GM23338 (cell line): ENCODE data around the gene ATP9B. TPM values are rescaled to one million over a fixed set of nuclear protein-coding genes. Genes with fewer than 3 reads are reported as not detected.

Source experiments
- ATAC-seq: fragments of 200-7000 bp; cut with Tn5 transposase; 3 replicates; pipeline ENCODE4 v1.9.1; 2020
- DNase-seq: peaks from one replicate; pipeline ENCODE4 v3.0.0-alpha.2; 2015; ENCODE audit warnings: low spot score
- H2AFZ ChIP-seq: fragments of 200-600 bp; sonication (generic); 2 replicates; pipeline ENCODE4 v1.8.0; 2016; ENCODE audit warnings: antibody characterized with exemption, mild to moderate bottlenecking, moderate library complexity
- H3F3A ChIP-seq: fragments of 200-600 bp; sonication (generic); replicated peaks from 2 replicates; pipeline ENCODE4 v1.8.0; 2017; ENCODE audit warnings: antibody characterized with exemption, mixed run types, low read depth
- H3K27ac ChIP-seq: fragments of 200-600 bp; sonication (generic); 2 replicates; pipeline ENCODE4 v1.6.1; 2016; ENCODE audit warnings: low read depth
- H3K27me3 ChIP-seq: fragments of 200-600 bp; sonication (generic); 2 replicates; pipeline ENCODE4 v1.8.0; 2016; ENCODE audit warnings: mild to moderate bottlenecking, mixed run types, moderate library complexity; ENCODE audit not compliant: insufficient read depth
- H3K36me3 ChIP-seq: fragments of 200-600 bp; sonication (generic); 2 replicates; pipeline ENCODE4 v1.8.0; 2016; ENCODE audit warnings: mild to moderate bottlenecking; ENCODE audit not compliant: insufficient read depth
- H3K4me1 ChIP-seq: fragments of 200-600 bp; sonication (generic); 2 replicates; pipeline ENCODE4 v1.8.0; 2016; ENCODE audit warnings: mild to moderate bottlenecking, moderate library complexity; ENCODE audit not compliant: insufficient read depth
- H3K4me2 ChIP-seq: fragments of 200-600 bp; sonication (generic); 2 replicates; pipeline ENCODE4 v1.7.1; 2017; ENCODE audit warnings: mixed run types
- H3K4me3 ChIP-seq: fragments of 200-600 bp; sonication (generic); 2 replicates; pipeline ENCODE4 v1.6.1; 2016; ENCODE audit warnings: mixed run types
- H3K79me2 ChIP-seq: fragments of 200-600 bp; sonication (generic); replicated peaks from 2 replicates; pipeline ENCODE4 v1.8.0; 2017; ENCODE audit warnings: mild to moderate bottlenecking; ENCODE audit not compliant: insufficient read depth
- H3K9me2 ChIP-seq: fragments of 200-600 bp; sonication (generic); 2 replicates; pipeline ENCODE4 v1.8.0; 2017; ENCODE audit not compliant: insufficient read depth
- H4K20me1 ChIP-seq: fragments of 200-600 bp; sonication (generic); replicated peaks from 2 replicates; pipeline ENCODE4 v1.8.0; 2017; ENCODE audit warnings: mild to moderate bottlenecking; ENCODE audit not compliant: insufficient read depth
- H3K27ac Mint-ChIP-seq: 2 replicates; pipeline ENCODE4 v1.8.0; 2020; ENCODE audit warnings: inconsistent platforms, mild to moderate bottlenecking, moderate library complexity, mixed read lengths
- H3K27me3 Mint-ChIP-seq: 3 replicates; pipeline ENCODE4 v1.8.0; 2022; ENCODE audit warnings: low read depth, mild to moderate bottlenecking, moderate library complexity, mixed read lengths, inconsistent platforms; ENCODE audit not compliant: insufficient read depth, poor library complexity
- H3K36me3 Mint-ChIP-seq: 3 replicates; pipeline ENCODE4 v1.8.0; 2021; ENCODE audit warnings: low read depth, mild to moderate bottlenecking, inconsistent platforms, moderate library complexity, mixed read lengths
- H3K4me1 Mint-ChIP-seq: 3 replicates; pipeline ENCODE4 v1.8.0; 2020; ENCODE audit warnings: mild to moderate bottlenecking, inconsistent platforms, mixed read lengths
- H3K4me3 Mint-ChIP-seq: 3 replicates; pipeline ENCODE4 v1.8.0; 2021; ENCODE audit warnings: moderate library complexity, mild to moderate bottlenecking, inconsistent platforms, mixed read lengths
- H3K9me3 Mint-ChIP-seq: 3 replicates; pipeline ENCODE4 v1.8.0; 2020; ENCODE audit warnings: moderate library complexity, mild to moderate bottlenecking, inconsistent platforms, mixed read lengths
- CREB1 ChIP-seq: fragments of 250-450 bp; sonication (Bioruptor Pico); IDR thresholded peaks from 2 replicates; pipeline ENCODE4 v1.5.0; 2020; ENCODE audit warnings: low read depth, mild to moderate bottlenecking, moderate library complexity
- JUNB ChIP-seq: IDR thresholded peaks from one replicate; pipeline ENCODE4 v1.6.1; 2016; ENCODE audit warnings: antibody characterized with exemption; ENCODE audit not compliant: unreplicated experiment
- NANOG ChIP-seq: IDR thresholded peaks from 2 replicates; pipeline ENCODE4 v1.6.1; 2016; ENCODE audit warnings: antibody characterized with exemption, borderline replicate concordance
- STAT1 ChIP-seq: IDR thresholded peaks from one replicate; pipeline ENCODE4 v1.6.1; 2016; ENCODE audit warnings: antibody characterized with exemption; ENCODE audit not compliant: unreplicated experiment
- ZNF114 ChIP-seq: fragments of 250-450 bp; sonication (Bioruptor Pico); IDR thresholded peaks from 2 replicates; pipeline ENCODE4 v1.5.0; 2020; ENCODE audit warnings: mild to moderate bottlenecking, moderate library complexity
- ZNF331 ChIP-seq: fragments of 250-450 bp; sonication (Bioruptor Pico); IDR thresholded peaks from 2 replicates; pipeline ENCODE4 v1.5.0; 2020; ENCODE audit warnings: low read depth, mild to moderate bottlenecking, moderate library complexity
- polyA plus RNA-seq: library from polyadenylated mRNA; unstranded; fragments of >200 nt; fragmentation: Nextera tagmentation; extraction: Ambion mirVana; gene quantifications from 2 replicates; pipeline ENCODE4 v1.2.1, GENCODE V29; 2016
- total RNA-seq: library from RNA; depleted of rRNA; stranded (reverse); fragments of >200 nt; shearing (Covaris generic); gene quantifications from 2 replicates; pipeline ENCODE4 v1.2.3, GENCODE V29; 2014
- TF ChIP-seq, protein P1 (sequence below): IDR thresholded peaks from one replicate; pipeline ENCODE4 v1.6.1; 2018; ENCODE audit warnings: antibody characterized with exemption; ENCODE audit not compliant: unreplicated experiment

Gene ATP9B
- total and polyA plus RNA-seq, 2 experiments from 2014 or later = 14.2 to 25.6 TPM

DNA sequence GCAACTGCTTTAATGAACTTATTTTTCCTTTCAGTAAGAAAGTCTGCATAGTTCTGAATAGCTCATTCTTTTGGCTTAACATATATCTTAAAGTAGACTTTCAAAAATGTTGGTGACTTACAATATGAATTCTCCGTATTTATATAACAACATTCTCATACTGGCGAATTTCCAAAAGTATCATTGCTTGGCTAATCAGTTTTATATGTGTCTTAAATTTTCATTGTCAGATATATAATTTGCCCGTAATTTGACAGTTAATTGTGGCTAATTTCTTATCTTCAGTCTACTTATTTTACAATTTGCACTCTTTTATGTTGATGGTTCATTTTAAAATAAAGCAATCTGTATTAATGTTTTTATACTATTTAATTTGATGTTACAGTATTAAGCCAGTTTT is 144.9 kb downstream of the ATP9B start:
- no peak overlapping the region for H3K27ac Mint-ChIP-seq

DNA sequence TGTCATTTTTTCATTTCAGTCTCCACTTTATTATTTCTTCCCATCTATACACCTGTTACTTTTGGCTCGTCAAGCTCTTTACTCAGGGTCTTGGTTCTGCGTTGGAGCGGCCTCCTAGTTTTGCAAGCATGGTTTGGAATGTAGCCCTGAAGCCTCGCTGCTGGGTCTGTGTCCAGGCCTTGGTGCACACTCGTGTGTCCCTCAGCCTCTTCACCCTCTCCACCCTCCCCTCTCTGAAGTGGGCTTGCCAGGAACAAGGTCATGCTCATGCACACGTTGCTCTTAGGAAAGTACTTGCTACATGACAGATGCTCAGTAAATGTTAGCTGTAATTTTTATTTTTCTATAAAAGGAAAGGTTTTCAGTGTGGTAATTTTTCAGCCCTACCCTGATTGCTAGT is 147.0 kb downstream of the ATP9B start:
- Mint-ChIP-seq H3K4me3 (no peak overlapping the region), H3K27ac (no peak overlapping the region; the same call in 1 of the 2 replicates), H3K27me3 (peaks cover 2% of the 10 kb centered on the region), H3K9me3 (no peaks in the 10 kb centered on the region), H3K36me3 (no peaks in the 10 kb centered on the region), H3K4me1 (no peaks in the 10 kb centered on the region)
- Histone ChIP-seq H3K27ac (no peak overlapping the region), H3K4me3 (no peak overlapping the region), H4K20me1 (peaks cover 3% of the 10 kb centered on the region), H2AFZ (no peak overlapping the region), H3K79me2 (no peaks in the 10 kb centered on the region; the same call in 1 of the 2 replicates), H3F3A (no peaks in the 10 kb centered on the region), H3K4me2 (no peak overlapping the region), H3K36me3 (no peaks in the 10 kb centered on the region), H3K9me2 (no peaks in the 10 kb centered on the region), H3K27me3 (no peaks in the 10 kb centered on the region), H3K4me1 (no peaks in the 10 kb centered on the region)
- ATAC-seq = no peak
- TF ChIP-seq JUNB = no peak
- TF ChIP-seq ZNF331 = no peak
- TF ChIP-seq STAT1 = no peak
- DNase-seq = no peak

More for the DNA sequence above, 144.9 kb downstream of the ATP9B start:
- no peak for ATAC-seq
- H3K79me2 ChIP-seq = no peaks in the 10 kb centered on the region; the same call in 1 of the 2 replicates
- TF ChIP-seq NANOG (no peak), ZNF114 (CRISPR knock-in tag) (no peak), JUNB (no peak), CREB1 (CRISPR knock-in tag) (no peak), STAT1 (no peak)
- TF ChIP-seq, protein P1, sequence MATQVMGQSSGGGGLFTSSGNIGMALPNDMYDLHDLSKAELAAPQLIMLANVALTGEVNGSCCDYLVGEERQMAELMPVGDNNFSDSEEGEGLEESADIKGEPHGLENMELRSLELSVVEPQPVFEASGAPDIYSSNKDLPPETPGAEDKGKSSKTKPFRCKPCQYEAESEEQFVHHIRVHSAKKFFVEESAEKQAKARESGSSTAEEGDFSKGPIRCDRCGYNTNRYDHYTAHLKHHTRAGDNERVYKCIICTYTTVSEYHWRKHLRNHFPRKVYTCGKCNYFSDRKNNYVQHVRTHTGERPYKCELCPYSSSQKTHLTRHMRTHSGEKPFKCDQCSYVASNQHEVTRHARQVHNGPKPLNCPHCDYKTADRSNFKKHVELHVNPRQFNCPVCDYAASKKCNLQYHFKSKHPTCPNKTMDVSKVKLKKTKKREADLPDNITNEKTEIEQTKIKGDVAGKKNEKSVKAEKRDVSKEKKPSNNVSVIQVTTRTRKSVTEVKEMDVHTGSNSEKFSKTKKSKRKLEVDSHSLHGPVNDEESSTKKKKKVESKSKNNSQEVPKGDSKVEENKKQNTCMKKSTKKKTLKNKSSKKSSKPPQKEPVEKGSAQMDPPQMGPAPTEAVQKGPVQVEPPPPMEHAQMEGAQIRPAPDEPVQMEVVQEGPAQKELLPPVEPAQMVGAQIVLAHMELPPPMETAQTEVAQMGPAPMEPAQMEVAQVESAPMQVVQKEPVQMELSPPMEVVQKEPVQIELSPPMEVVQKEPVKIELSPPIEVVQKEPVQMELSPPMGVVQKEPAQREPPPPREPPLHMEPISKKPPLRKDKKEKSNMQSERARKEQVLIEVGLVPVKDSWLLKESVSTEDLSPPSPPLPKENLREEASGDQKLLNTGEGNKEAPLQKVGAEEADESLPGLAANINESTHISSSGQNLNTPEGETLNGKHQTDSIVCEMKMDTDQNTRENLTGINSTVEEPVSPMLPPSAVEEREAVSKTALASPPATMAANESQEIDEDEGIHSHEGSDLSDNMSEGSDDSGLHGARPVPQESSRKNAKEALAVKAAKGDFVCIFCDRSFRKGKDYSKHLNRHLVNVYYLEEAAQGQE = no peak
- no peak overlapping the region for H3K4me3 ChIP-seq
- no peaks in the 10 kb centered on the region for H3K36me3 Mint-ChIP-seq
- H3K27me3 ChIP-seq = no peaks in the 10 kb centered on the region
- peaks cover 2% of the 10 kb centered on the region for H3K27me3 Mint-ChIP-seq
- H3K9me2 ChIP-seq = no peaks in the 10 kb centered on the region
- H3K4me2 ChIP-seq = no peak overlapping the region
- H3K27ac ChIP-seq = no peak overlapping the region
- no peaks in the 10 kb centered on the region for H3F3A ChIP-seq
- no peaks in the 10 kb centered on the region for H3K4me1 ChIP-seq
- H3K4me3 Mint-ChIP-seq = no peak overlapping the region
- peaks cover 5% of the 10 kb centered on the region for H4K20me1 ChIP-seq
- H3K9me3 Mint-ChIP-seq = no peaks in the 10 kb centered on the region
- no peaks in the 10 kb centered on the region for H3K4me1 Mint-ChIP-seq
- no peak overlapping the region for H2AFZ ChIP-seq
- no peaks in the 10 kb centered on the region for H3K36me3 ChIP-seq
- no peak for DNase-seq
